NCI-H2081 (cell line): ENCODE measurements around the gene MMP3.
"Not testable (repeated sequence)": the region's sequence is repeated elsewhere in the genome, so short reads cannot be mapped to it uniquely, and the experiment has no call there.

Source experiments
- DNase-seq, 2 experiments: peaks; one replicate each; lab custom pipeline; 2025; lab: John Stamatoyannopoulos, UW

Gene MMP3

DNA sequence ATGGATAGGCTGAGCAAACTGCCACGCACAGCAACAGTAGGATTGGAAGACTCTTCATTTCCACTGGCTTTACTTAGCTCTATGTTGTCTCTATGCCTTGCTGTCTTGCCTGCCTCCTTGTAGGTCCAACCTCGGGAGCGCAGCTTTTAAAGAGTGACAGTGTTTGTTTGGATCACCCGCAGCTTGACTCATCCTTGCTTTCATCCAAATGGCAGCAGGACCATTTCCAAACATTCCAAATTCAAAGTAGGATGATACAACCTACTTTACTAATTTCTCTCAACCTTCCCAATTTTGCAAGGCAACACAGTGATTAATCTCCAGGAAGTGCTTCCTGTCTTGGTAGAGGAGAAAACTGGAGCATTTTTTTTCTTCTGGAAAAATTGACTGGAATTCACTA lies at the start of gene MMP3:
TSS of gene MMP3 (minus strand) at position 121 of the 400 bp plus-strand sequence. CDS start at position 58, 63 bp downstream.
- DNase-seq, result no peak

- DNase-seq, result no peak
Measured at GRCh38 chr11:102891736-102892135, 48.3 kb upstream of the MMP3 start.

DNA sequence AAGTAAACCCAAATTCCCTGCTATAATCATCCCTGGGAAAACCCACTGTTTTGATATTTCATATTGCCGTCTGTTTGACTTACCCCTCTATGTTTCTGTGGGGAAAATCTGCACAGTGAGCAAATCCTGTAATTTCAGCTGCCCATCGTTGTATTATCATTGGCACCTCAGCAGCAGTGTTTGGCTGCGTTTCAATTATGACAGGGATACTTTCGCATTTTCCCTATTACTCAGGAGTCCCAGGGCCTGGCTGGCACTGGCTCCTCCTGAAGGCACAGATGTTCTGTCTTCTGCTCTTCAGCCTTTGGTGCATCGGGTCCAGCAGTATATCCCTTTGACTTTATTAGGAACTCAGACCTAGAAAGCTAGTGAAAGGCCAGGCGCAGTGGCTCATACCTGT lies 43.6 kb upstream of the MMP3 start:
- DNase-seq, result peak; percentile 45 to 74

GRCh38 chr11:102883141-102883540 lies 39.7 kb upstream of the MMP3 start:
- no peak for DNase-seq

DNA sequence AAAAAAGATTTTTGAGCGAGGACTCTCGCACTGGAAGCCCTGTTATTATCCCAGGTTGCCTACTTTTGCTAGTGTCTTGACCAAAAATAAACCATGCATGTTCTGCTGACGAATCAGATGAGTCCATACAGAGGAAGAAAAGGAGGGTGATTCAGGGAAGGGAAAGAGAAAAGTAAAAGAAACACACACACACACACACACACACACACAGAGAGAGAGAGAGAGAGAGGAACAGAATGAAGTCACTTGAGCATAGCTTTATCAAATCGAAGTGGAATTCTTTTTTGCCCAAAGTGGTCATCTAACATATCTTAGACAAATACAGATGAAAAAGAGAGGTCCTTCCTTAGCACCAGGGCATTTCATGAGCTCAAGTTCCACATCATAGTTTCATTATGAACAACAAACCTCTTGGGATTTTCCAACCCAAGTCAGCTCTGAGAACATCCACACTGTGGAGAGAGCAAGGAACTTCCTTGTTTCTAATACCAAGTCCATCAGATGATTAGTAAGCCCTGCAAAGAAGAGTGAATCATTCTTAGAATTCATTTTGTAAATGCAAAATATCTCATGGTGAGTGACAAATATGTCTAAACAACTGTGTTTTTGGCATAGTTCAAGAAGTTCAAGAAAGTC lies 39.1 kb upstream of the MMP3 start:
- DNase-seq, result no peak

- no peak for DNase-seq
Measured at GRCh38 chr11:102879801-102880200, 36.4 kb upstream of the MMP3 start.

DNA sequence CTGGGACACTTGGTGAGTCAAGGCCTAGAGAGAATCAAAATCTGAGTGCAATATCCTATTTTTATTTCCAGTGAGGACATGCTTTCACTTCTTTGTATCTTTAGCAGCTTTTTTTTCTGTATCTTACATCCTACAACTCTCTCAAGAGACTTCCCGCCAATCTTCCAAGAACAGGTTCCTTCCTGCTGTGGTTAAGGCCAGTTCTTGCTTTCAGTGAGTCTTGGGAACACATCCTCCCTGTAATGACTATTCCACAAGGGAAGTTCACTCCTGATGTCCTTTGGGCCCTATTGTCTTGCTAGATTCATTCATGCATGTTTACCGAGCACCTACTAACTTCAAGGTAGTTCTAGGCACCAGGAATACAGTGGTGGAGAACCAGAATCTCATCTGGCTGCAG lies 35.2 kb upstream of the MMP3 start:
- no peak for DNase-seq

DNA sequence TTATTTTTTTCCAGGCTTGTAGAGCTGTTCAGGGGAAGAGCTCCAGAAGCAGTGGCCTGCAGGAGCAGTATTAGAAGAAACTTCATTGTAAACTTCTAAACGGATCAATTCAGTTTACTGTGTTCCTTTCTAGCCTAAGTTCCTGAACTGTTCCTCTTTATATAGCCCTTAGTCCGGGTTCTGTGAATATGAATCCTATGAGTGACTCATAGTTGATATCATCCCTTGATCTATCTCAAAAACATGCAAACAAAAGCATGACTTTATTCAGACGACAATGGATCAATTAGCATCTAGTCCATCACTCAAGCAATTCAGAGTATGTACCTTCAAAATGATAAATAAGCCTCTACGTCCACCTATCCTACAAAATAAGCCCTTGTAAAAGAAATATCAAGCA lies 31.4 kb upstream of the MMP3 start, which contains the start of gene MMP12:
TSS of gene MMP12 (minus strand) at position 131 of the 400 bp plus-strand sequence. CDS start at position 86, 45 bp downstream.
- no peak for DNase-seq

DNA sequence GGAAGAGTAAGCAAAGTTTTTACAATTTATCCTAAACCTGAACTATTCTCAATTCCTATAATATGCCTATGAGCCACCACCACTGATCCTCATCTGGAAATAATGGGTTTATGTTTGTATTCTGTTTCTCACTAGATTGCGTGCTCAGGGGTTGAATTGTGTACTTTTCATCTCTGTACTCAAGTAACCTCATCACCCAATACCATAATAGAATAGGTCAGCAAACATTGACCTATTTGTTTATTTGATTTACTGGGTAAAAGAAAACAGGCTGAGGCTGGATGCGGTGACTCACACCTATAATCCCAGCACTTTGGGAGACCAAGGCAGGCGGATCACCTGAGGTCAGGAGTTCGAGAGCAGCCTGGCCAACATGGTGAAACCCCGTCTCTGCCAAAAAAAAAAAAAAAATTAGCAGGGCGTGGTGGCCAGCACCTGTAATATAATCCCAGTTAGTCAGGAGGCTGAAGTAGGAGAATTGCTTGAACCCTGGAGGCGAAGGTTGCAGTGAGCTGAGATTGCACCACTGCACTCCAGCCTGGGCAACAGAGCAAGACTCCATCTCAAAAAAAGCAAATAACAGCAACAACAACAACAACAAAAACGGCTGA lies 26.1 kb upstream of the MMP3 start:
- DNase-seq, result not testable (repeated sequence)

GRCh38 chr11:102868339-102868738 lies 24.9 kb upstream of the MMP3 start:
- no peak for DNase-seq

DNA sequence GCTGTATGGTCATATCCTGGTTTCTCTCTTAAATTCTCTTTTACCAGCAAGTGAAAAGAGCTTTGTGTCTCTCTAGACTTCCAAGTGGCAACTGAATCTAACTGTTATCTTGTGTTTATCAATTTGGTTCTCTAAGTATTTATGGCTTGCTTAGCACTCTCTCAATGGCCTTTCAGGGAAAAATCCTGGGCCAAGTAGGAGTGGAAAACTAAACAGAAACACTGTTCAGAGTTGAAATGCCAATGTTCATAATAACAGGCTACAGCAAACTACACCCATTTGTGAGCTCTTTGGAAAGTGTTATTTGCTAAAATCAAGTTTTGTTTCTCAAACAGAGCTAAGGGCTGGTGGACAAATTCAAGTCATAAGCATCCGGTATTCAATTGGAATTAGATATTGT lies 21.3 kb upstream of the MMP3 start:
- DNase-seq, result no peak

DNA sequence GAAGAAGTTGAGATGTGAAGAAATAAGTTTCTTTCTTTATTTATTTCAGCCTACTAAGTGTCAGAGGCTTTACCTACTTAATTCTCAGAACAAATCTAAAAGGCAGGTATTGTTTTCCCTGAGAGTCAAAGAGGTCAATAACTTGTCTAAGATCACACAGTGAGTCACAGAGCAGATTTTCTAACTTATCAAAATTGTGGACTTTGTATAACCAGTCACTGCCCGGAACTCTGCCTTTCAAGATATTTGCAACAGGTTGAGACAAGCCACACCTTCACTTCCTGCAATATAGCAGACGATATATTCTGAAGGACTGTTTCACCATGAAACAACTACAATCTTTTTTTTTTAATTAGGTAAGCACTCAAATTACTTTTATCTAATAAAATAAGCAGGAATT lies 10.5 kb upstream of the MMP3 start:
- no peak for DNase-seq

DNA sequence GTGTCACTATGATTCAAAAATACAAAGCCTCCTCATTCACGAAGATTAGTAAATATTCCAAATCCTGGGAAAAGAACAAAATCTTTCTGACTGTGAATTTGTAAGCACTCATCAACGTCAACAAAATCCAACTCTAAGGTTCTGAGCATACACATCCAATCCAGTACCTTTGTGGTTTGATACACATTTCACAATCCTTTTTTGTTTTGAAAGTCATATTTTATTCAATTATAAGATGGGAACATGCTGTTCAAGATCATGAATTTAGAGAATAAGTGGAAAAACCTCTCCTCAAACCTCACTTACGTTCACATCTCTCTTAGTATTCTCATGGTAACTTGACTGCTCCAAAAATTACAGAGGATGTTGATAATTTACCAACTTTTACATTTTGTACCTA lies 9.6 kb upstream of the MMP3 start:
- DNase-seq, result no peak

DNA sequence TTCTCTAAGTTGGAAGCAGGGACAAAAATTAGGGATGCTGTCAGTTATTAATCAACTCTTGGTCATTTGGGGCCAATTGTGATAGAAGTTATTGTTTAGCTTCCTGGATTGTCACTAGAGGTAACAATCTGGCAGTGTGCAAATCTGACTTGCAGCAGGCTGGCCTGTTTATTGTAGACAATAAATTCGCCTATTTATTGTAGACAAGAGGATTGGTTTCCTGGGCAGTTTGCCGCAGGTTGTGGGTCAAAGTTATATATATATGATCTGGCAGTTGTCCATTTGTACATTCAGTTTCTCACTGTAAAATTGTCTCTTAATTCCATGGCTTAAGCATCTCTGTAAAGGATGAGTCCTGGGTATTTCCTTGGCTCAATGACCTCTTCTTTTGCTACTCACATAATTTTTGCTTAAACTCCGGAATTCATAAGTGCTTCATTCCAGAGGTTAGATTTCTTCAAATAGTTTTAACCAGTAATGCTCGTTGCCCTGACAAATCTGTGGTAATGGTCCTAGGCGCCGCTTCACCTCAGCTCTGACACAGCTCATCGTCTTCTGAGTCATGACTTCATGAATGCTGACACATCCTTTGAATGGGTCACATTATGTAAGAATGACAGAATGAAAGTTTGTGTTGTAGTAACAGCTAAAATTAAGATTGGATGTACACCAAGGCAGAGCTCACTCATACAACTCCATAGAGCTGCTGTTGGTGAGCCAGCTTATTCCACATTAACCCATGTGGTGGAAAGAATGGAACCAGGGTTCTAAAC lies 7.8 kb upstream of the MMP3 start:
- DNase-seq, result no peak

DNA sequence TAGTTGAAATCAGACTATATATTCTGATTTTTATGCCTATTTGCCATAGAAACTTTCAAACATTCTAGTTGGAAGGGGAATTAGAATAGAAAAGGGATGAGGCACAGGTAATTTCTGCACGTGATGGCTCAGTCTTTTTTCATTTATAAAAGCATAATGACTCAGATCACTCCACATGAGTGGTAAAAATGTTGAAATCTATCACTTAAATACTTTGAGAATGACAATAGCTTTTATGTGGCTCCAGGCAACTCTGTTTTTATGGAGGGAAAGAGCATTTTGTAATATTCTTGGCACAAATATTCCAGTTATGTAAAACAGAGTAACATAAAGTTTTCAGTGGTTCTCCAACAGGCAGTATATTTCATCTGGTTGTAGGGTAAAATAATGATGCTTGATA lies 5.9 kb upstream of the MMP3 start:
- DNase-seq, result no peak

- no peak for DNase-seq
Measured at GRCh38 chr11:102846292-102846691, 2.9 kb upstream of the MMP3 start.

DNA sequence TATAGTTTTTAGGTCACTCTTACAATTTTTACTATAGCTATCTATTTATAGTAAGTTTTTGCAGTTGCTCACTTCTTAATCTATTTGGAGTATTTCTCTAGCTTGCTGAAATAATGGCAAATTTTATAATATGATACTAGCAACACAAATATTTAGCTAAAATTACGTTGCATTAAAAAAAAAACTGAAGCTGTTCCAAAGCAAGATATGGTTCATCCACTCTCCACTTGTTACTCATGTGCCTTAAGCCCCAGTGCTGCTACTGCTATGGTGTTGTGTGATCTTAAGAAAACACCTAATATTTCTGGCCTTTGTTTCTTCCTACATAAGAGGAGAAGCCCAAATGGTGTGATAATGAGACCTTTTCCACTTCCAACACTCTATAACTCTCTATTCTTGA lies 479 bp downstream of the MMP3 start:
- no peak for DNase-seq

GRCh38 chr11:102840018-102840417 lies 3.4 kb downstream of the MMP3 start:
- peak; percentile 22 to 45 for DNase-seq

DNA sequence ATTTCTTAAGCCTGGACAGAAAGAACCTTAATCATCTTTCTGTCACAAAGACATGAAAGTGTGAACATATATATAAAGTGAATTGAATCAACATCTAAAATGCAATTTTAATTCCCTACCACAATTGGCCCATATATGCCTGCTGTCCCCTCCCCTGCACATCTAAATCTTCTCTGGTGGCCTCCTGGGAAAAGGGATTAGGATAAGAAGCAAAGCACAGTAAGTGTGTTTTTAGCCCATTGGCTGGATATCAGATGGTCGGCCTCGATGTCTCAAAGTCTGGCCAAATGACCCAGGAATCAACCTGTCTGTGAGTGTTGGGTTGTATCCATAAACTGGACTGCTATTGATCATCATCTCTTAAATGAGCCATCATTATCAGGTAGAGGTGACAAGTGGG lies 5.8 kb downstream of the MMP3 start:
- no peak for DNase-seq

DNA sequence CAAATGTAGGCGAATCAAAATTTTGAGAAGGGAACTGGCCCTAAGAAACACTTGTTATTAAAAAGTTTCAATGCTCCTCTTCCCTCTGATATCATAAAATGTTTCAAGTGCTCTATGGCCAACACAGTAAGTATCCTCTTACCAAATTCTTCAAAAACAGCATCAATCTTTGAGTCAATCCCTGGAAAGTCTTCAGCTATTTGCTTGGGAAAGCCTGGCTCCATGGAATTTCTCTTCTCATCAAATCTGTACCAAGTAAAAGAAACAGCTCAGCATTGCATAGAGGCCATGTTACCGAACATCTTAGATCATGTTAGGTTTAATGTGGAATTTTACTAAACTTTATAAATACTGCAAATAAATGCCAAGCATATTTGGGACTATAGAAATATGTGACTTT lies 6.3 kb downstream of the MMP3 start:
- no peak for DNase-seq

GRCh38 chr11:102836290-102836875 lies 7.0 kb downstream of the MMP3 start:
- DNase-seq, result peak in 1 of 2 experiments; percentile 35

DNA sequence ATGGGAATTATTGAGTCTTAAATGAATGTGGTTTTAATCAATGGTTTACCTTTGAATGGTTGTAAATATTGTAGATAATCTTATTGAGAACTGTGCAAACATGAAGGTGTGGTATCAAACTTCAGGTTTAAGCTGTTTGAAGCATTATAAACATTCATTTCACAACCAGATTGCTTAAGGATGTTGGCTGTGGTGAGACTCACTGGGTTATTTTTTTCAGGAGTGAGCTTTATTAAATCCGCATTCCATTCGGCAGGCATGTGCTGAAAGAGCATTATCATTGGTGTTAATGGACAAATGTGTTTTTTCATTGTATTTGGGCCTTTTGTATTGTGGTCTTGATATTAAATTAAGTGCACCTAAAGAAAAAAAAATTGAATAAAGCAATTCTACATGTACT lies 9.7 kb downstream of the MMP3 start:
- DNase-seq, result no peak

DNA sequence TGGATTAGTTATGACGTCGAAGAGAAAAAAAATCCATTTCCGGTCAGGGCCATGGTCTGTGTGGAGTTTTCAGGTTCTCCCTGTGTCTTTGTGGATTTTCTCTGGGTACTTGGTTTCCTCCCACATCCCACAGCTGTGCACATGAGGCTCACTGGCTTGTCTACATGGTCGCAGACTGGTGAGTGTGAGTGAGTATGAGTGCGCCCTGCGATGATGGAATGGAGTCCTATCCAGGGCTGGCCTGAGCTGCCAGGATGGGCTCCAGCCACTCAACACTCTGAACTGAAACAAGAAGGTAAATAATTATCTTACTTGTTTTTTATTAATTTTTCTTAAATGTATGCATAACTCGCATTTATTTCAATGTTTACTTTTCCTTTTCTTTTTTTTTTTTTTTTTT lies 10.8 kb downstream of the MMP3 start:
- no peak for DNase-seq
